Astrocyte of the spinal cord (primary cell): Measurements from ENCODE around the gene PRR18.

Experiments used
- DNase-seq: peaks from one replicate; pipeline ENCODE4 v3.0.0; 2011; ENCODE audit warnings: low read depth, low spot score
- H3K4me3 ChIP-seq: 2 replicates; pipeline ENCODE4 v1.5.1; 2011; ENCODE audit warnings: low read depth, mild to moderate bottlenecking, low read length, moderate library complexity
- in situ Hi-C: cut with HindIII; loops from 2 replicates; pipeline ENCODE4 v1.10.0; 2017; ENCODE audit warnings: low sequenced_read_pairs
- TF ChIP-seq, protein P1 (sequence below): IDR thresholded peaks from 2 replicates; pipeline ENCODE4 v1.5.1; 2012; ENCODE audit warnings: low read depth, mild to moderate bottlenecking, low read length, inconsistent platforms

Gene PRR18, protein sequence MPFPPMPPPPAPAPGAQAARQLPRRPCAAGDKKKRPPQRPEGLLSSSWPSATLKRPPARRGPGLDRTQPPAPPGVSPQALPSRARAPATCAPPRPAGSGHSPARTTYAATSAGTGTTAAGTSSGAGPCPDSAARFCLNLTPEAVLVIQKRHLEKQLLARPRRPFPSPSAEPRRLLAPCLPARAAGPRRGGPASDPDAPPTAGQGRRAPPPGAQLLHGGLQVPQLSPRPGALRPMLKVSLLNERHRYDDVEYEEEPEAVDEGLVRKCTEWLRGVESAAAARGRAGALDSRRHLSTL

DNA sequence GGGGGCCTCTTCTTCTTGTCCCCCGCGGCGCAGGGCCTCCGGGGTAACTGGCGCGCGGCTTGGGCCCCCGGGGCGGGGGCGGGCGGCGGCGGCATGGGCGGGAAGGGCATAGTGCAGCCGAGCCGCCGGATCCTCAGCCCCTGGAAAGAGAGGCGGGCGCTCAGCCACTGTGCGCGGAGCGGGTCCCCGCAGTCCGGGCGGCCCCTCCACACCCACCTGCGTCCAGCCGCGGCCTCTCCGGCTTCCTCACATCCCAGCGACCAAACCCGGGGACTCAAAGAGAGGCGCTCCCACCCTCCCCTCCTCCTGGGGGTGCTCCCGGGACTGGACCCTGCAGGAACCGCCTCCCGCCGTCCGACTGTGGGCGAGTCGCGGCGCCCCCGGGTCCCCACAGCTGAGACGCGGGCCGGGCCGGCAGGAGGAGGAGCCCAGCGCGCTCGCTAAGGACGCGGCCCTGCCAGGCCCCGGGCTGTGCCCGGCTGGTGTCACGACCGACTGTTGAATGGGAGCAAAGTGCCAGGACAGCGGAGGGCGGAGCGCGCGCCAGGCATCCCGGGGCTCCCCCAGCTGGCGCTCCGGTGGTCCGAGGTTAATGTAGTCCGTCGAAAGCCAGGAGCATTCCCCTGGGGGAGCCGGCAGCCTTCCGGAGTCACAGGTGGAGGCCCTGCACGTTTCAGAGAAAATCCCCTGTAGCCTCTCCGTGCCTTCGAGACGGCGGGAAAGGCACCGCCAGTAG lies at the start of gene PRR18:
TSS of gene PRR18 (minus strand) at position 360 of the 736 bp plus-strand sequence. CDS start at position 110, 250 bp downstream.
- TF ChIP-seq, protein P1, sequence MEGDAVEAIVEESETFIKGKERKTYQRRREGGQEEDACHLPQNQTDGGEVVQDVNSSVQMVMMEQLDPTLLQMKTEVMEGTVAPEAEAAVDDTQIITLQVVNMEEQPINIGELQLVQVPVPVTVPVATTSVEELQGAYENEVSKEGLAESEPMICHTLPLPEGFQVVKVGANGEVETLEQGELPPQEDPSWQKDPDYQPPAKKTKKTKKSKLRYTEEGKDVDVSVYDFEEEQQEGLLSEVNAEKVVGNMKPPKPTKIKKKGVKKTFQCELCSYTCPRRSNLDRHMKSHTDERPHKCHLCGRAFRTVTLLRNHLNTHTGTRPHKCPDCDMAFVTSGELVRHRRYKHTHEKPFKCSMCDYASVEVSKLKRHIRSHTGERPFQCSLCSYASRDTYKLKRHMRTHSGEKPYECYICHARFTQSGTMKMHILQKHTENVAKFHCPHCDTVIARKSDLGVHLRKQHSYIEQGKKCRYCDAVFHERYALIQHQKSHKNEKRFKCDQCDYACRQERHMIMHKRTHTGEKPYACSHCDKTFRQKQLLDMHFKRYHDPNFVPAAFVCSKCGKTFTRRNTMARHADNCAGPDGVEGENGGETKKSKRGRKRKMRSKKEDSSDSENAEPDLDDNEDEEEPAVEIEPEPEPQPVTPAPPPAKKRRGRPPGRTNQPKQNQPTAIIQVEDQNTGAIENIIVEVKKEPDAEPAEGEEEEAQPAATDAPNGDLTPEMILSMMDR, result no peak
- peak within 1 kb of the TSS; percentile 17 for H3K4me3 ChIP-seq
- in situ Hi-C loops, result no loop called here
- no peak for DNase-seq

DNA sequence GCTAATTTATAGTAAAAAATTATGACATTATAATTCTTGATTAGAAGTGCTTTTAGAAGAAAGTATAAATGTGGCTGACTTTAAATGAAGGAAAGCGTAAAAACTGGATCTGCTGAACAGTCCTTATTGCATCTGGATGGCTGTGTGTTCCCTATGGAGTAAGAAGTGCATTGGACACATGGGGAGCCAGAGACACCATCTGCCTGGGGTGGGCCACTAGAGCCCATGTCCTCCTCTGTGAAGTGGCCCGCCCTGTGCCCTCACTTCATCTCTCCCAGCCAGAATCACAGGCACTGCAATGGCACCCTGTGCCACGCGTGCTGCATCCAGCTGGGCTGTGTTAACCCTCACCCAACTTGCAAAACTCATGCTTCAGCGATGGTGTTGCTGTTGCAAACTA lies 47.4 kb upstream of the PRR18 start:
- no peak for DNase-seq
- in situ Hi-C loops, result no loop called here
- TF ChIP-seq, protein P1, result no peak
- H3K4me3 ChIP-seq, result no peak overlapping the region

DNA sequence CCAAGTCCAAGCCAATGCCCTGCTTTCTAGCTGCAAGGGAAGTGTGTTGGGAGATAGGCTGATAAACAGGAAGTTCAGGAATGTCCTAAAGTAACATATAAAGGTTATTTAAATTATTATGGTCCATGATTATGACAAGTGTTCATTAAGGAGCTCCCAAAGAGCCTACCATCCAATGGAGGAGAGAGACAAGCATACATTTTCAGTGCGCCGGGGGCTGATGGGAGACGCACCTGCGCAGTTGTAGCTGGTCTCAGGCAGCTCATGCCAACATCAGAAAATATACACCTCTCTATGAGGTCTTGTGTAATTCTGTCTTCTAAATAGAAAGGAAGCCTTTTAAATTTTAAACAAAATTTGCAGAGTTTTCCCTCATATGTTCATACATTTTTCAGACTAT lies 46.8 kb upstream of the PRR18 start:
- TF ChIP-seq, protein P1, result no peak
- in situ Hi-C loops, result no loop called here
- no peak overlapping the region for H3K4me3 ChIP-seq
- no peak for DNase-seq

DNA sequence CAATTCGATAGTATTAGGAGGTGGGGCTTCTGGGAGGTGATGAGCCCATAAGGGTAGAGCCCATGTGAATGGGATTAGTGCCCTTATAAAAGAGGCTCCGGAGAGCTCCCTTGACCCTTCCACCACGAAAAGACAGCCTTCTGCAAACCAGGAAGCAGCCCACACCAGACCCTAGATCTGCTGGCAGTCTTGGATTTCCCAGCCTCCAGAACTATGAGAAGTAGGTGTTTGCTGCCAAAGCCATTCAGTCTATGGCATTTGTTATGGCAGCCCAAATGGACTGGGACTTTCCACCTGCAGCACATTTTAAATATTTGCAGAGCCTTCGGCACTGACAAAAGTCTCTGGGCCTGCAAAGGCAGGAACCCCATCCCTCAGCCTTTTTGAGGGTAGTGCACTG lies 46.0 kb upstream of the PRR18 start:
- in situ Hi-C loops, result no loop called here
- no peak overlapping the region for H3K4me3 ChIP-seq
- DNase-seq, result no peak
- TF ChIP-seq, protein P1, result no peak

DNA sequence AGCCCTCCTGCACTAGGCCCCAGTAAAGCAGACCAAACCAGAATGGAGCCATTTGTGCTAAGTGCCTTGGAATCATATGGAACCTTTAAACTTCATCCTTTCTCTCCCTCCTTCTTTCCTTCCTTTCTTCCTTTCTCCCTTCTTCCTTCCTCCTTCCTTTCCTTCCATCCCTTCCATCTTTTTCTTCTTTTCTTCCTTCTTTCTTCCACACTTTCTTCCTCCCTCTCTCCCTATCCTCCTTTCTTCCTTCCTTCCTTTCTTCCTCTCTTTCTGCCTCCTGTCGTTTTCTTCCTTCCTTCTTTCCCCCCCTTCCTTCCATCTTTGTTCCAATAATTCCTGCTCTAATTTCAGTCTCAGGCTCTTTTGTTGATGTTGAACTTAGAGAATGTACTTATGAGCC lies 45.3 kb upstream of the PRR18 start:
- DNase-seq, result no peak
- no peak overlapping the region for H3K4me3 ChIP-seq
- in situ Hi-C loops, result no loop called here
- TF ChIP-seq, protein P1, result no peak

DNA sequence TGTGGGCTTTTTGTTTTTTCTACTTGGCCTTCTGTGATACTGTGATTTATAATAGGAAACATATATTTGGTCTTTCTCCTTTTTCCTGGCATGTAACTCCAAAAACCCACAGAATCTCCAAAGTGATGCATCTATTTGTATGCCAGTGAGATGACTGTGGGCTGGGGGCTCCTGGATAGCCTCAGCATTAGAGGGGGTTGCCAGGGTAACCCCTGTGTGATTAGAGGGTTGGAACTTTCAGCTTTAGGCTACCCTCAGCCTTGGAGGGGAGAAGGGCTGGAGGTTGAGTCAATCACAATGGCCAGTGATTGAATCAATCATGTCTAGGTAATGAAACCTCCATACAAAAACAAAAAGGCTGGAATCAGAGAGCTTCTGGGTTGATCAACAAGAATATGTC lies 44.7 kb upstream of the PRR18 start:
- DNase-seq, result no peak
- TF ChIP-seq, protein P1, result no peak
- H3K4me3 ChIP-seq, result no peak overlapping the region
- in situ Hi-C loops, result no loop called here
